ENCODE data around the gene ZNF335. TPM values are rescaled to one million over a fixed set of nuclear protein-coding genes. Genes with fewer than 3 reads are reported as not detected.

ZNF335 gene
- total and polyA plus RNA-seq, 2 of the 13 experiments (the other 11 are each of a cell fraction or from before 2014, with no cell fraction given), result 9.7 to 13.7 TPM

- no peak for TF ChIP-seq AFF4 (CRISPR knock-in tag; IDR thresholded peaks at IDR 0.05)
- 0 out of 2 replicates have a peak, but pooled peaks have one; percentile 62 for TF ChIP-seq ATF7-NPFF (CRISPR knock-in tag; IDR thresholded peaks at IDR 0.05; ENCODE audit: low read depth)
- TF ChIP-seq CBX5 (CRISPR knock-in tag; IDR thresholded peaks at IDR 0.05; ENCODE audit: borderline replicate concordance), result peak; percentile 25; the same call in 1 of the 2 replicates
- TF ChIP-seq FOXA3 (CRISPR knock-in tag; IDR thresholded peaks at IDR 0.05), result no peak
- no peak for TF ChIP-seq ZNF800 (CRISPR knock-in tag; IDR thresholded peaks at IDR 0.05)
- TF ChIP-seq ZNF619 (CRISPR knock-in tag; IDR thresholded peaks at IDR 0.05), result no peak
- TF ChIP-seq ZNF142 (CRISPR knock-in tag; IDR thresholded peaks at IDR 0.05), result no peak
- peak; percentile 85 for TF ChIP-seq XRCC5 (optimal IDR thresholded peaks at IDR 0.05; ENCODE audit: low read length)
- TF ChIP-seq ZNF740 (CRISPR knock-in tag; IDR thresholded peaks at IDR 0.05), result no peak
- TF ChIP-seq FOXO1 (CRISPR knock-in tag; IDR thresholded peaks at IDR 0.05), result peak; percentile 21; the same call in 1 of the 2 replicates
- no peak for TF ChIP-seq DBP (CRISPR knock-in tag; IDR thresholded peaks at IDR 0.05; ENCODE audit: not compliant biosample characterization)
- TF ChIP-seq REXO4 (CRISPR knock-in tag; IDR thresholded peaks at IDR 0.05; ENCODE audit: borderline replicate concordance), result no peak
- peak; percentile 44; the same call in 1 of the 2 replicates for TF ChIP-seq BCL3 (CRISPR knock-in tag; IDR thresholded peaks at IDR 0.05)
Measured at GRCh38 chr20:45969712-45970634, 2.0 kb downstream of the ZNF335 start (continued).

Data from HepG2 (cell line).